BLaER1 treated with 17β-estradiol and CSF1 and Interleukin-3, amounts not matched to agents 10 nM and 100 nM (cell line): Measurements from ENCODE around the gene SKP1.
A peak's percentile ranks its signal among the peaks of the same experiment; 100 is the strongest.

ENCODE experiments used
- H3K27ac ChIP-seq, 11 experiments: shearing (Covaris generic); formaldehyde crosslinking; 2 replicates each; pipeline ENCODE4 v1.8.1; 2022
- H3K27me3 ChIP-seq, 11 experiments: shearing (Covaris generic); formaldehyde crosslinking; 2 replicates each; pipeline ENCODE4 v1.8.1; 2022
- H3K36me3 ChIP-seq, 11 experiments: shearing (Covaris generic); formaldehyde crosslinking; 2 replicates each; pipeline ENCODE4 v1.8.1; 2022
- H3K4me1 ChIP-seq, 10 experiments: shearing (Covaris generic); formaldehyde crosslinking; 2 replicates each; pipeline ENCODE4 v1.8.1; 2022
- H3K4me2 ChIP-seq, 11 experiments: shearing (Covaris generic); formaldehyde crosslinking; 2 replicates each; pipeline ENCODE4 v1.8.1; 2022
- H3K4me3 ChIP-seq, 10 experiments: shearing (Covaris generic); formaldehyde crosslinking; 2 replicates each; pipeline ENCODE4 v1.8.1; 2022
- H3K9ac ChIP-seq, 11 experiments: shearing (Covaris generic); formaldehyde crosslinking; 2 replicates each; pipeline ENCODE4 v1.8.1; 2022
- H3K9me3 ChIP-seq, 11 experiments: shearing (Covaris generic); formaldehyde crosslinking; replicated peaks in 1 of 11; 2 replicates each; pipeline ENCODE4 v1.8.1; 2022
- H4K20me1 ChIP-seq, 11 experiments: shearing (Covaris generic); formaldehyde crosslinking; 2 replicates each; pipeline ENCODE4 v1.8.1; 2022
- Cebpa-rat ChIP-seq, 11 experiments: shearing (Covaris generic); IDR thresholded peaks; 2 replicates each; pipeline ENCODE4 v1.8.1; 2022

The SKP1 gene

GRCh38 chr5:134122530-134122929 is 54.2 kb downstream of the SKP1 start:
- Histone ChIP-seq H3K9ac (no peak overlapping the region), H3K27ac (no peak overlapping the region), H3K4me3 (no peak overlapping the region), H4K20me1 (peaks cover 0 to 99% (median 65%) of the 10 kb centered on the region in 11 experiments; a peak in 20 of 22 replicates), H3K9me3 (no peaks in the 10 kb centered on the region), H3K36me3 (no peaks in the 10 kb centered on the region), H3K27me3 (peaks cover 14 to 55% (median 40%) of the 10 kb centered on the region in 11 experiments), H3K4me1 (peaks cover 18 to 68% (median 61%) of the 10 kb centered on the region in 10 experiments), H3K4me2 (peak overlapping the region in 9 of 11 experiments; percentile 65 to 95 (median 89); a peak in 16 of 22 replicates)
- no peak for TF ChIP-seq Cebpa-rat (IDR thresholded peaks at IDR 0.05)

- Histone ChIP-seq H3K27me3 (peaks cover 34 to 75% (median 59%) of the 10 kb centered on the region in 11 experiments), H3K4me2 (peak overlapping the region in 7 of 11 experiments; percentile 18 to 60 (median 39); a peak in 10 of 22 replicates), H3K4me1 (peaks cover 11 to 57% (median 50%) of the 10 kb centered on the region in 10 experiments), H3K4me3 (no peak overlapping the region), H4K20me1 (peaks cover 0 to 99% (median 69%) of the 10 kb centered on the region in 11 experiments; a peak in 19 of 22 replicates), H3K9me3 (no peaks in the 10 kb centered on the region), H3K9ac (0 out of 22 replicates have a peak overlapping the region, but pooled peaks of 1 of the 11 experiments have one; percentile 7), H3K27ac (no peak overlapping the region), H3K36me3 (no peaks in the 10 kb centered on the region)
- no peak for TF ChIP-seq Cebpa-rat (IDR thresholded peaks at IDR 0.05)
These were observed 56.2 kb downstream of the SKP1 start for GRCh38 chr5:134120386-134121138.

GRCh38 chr5:134119720-134120119 is 57.0 kb downstream of the SKP1 start:
- no peak overlapping the region for H3K27ac ChIP-seq
- H3K9me3 ChIP-seq, result no peaks in the 10 kb centered on the region
- peaks cover 2 to 57% (median 49%) of the 10 kb centered on the region in 10 experiments for H3K4me1 ChIP-seq
- no peak overlapping the region for H3K4me3 ChIP-seq
- H3K36me3 ChIP-seq, result no peaks in the 10 kb centered on the region
- H3K9ac ChIP-seq, result no peak overlapping the region
- H4K20me1 ChIP-seq, result peaks cover 0 to 99% (median 69%) of the 10 kb centered on the region in 11 experiments; a peak in 19 of 22 replicates
- H3K27me3 ChIP-seq, result peaks cover 42 to 83% (median 68%) of the 10 kb centered on the region in 11 experiments
- no peak overlapping the region for H3K4me2 ChIP-seq
- TF ChIP-seq Cebpa-rat (IDR thresholded peaks at IDR 0.05), result no peak

- peaks cover 0 to 97% (median 65%) of the 10 kb centered on the region in 11 experiments; a peak in 19 of 22 replicates for H4K20me1 ChIP-seq
- H3K36me3 ChIP-seq, result no peaks in the 10 kb centered on the region
- H3K4me2 ChIP-seq, result no peak overlapping the region
- peaks cover 9 to 54% (median 45%) of the 10 kb centered on the region in 10 experiments for H3K4me1 ChIP-seq
- no peak overlapping the region for H3K9ac ChIP-seq
- no peaks in the 10 kb centered on the region for H3K9me3 ChIP-seq
- no peak overlapping the region for H3K27ac ChIP-seq
- no peak for TF ChIP-seq Cebpa-rat (IDR thresholded peaks at IDR 0.05)
- H3K27me3 ChIP-seq, result peaks cover 56 to 97% (median 81%) of the 10 kb centered on the region in 11 experiments
- no peak overlapping the region for H3K4me3 ChIP-seq
These were observed 58.4 kb downstream of the SKP1 start for GRCh38 chr5:134118212-134118835.

- Histone ChIP-seq H3K4me2 (no peak overlapping the region), H3K27me3 (peaks cover 69 to 98% (median 89%) of the 10 kb centered on the region in 11 experiments), H3K9ac (no peak overlapping the region), H3K36me3 (no peaks in the 10 kb centered on the region), H3K4me1 (peaks cover 10 to 43% (median 34%) of the 10 kb centered on the region in 10 experiments), H3K27ac (no peak overlapping the region), H3K4me3 (no peak overlapping the region), H4K20me1 (peaks cover 0 to 89% (median 61%) of the 10 kb centered on the region in 11 experiments; a peak in 19 of 22 replicates), H3K9me3 (no peaks in the 10 kb centered on the region)
- no peak for TF ChIP-seq Cebpa-rat (IDR thresholded peaks at IDR 0.05)
These were observed 59.7 kb downstream of the SKP1 start for GRCh38 chr5:134116789-134117761.

GRCh38 chr5:134116286-134116685 is 60.5 kb downstream of the SKP1 start:
- no peak for TF ChIP-seq Cebpa-rat (IDR thresholded peaks at IDR 0.05)
- Histone ChIP-seq H3K4me1 (peaks cover 10 to 35% (median 29%) of the 10 kb centered on the region in 10 experiments), H3K27ac (no peak overlapping the region), H3K4me3 (no peak overlapping the region; a peak in 1 of 20 replicates), H4K20me1 (peaks cover 0 to 81% (median 61%) of the 10 kb centered on the region in 11 experiments; a peak in 19 of 22 replicates), H3K4me2 (peak overlapping the region in 6 of 11 experiments; percentile 99 to 100 (median 99); a peak in 10 of 22 replicates), H3K9me3 (no peaks in the 10 kb centered on the region), H3K27me3 (peaks cover 77 to 98% (median 96%) of the 10 kb centered on the region in 11 experiments), H3K9ac (no peak overlapping the region), H3K36me3 (no peaks in the 10 kb centered on the region)

- Histone ChIP-seq H3K9me3 (no peaks in the 10 kb centered on the region), H3K9ac (0 out of 22 replicates have a peak overlapping the region, but pooled peaks of 1 of the 11 experiments have one; percentile 71), H3K4me2 (peak overlapping the region; percentile 94 to 100 (median 99); a peak in 19 of 22 replicates), H3K4me1 (peaks cover 10 to 34% (median 30%) of the 10 kb centered on the region in 10 experiments), H3K4me3 (peak overlapping the region in 7 of 10 experiments; percentile 28 to 80 (median 70); a peak in 9 of 20 replicates), H4K20me1 (peaks cover 0 to 76% (median 59%) of the 10 kb centered on the region in 11 experiments; a peak in 19 of 22 replicates), H3K27ac (no peak overlapping the region), H3K27me3 (peaks cover 82 to 100% (median 99%) of the 10 kb centered on the region in 11 experiments), H3K36me3 (no peaks in the 10 kb centered on the region)
- TF ChIP-seq Cebpa-rat (IDR thresholded peaks at IDR 0.05), result no peak
These were observed 61.0 kb downstream of the SKP1 start for GRCh38 chr5:134115806-134116175.
